Measurements from ENCODE around the gene AANAT.
"Not testable (repeated sequence)": the region's sequence is repeated elsewhere in the genome, so short reads cannot be mapped to it uniquely, and the experiment has no call there.

The AANAT gene

DNA sequence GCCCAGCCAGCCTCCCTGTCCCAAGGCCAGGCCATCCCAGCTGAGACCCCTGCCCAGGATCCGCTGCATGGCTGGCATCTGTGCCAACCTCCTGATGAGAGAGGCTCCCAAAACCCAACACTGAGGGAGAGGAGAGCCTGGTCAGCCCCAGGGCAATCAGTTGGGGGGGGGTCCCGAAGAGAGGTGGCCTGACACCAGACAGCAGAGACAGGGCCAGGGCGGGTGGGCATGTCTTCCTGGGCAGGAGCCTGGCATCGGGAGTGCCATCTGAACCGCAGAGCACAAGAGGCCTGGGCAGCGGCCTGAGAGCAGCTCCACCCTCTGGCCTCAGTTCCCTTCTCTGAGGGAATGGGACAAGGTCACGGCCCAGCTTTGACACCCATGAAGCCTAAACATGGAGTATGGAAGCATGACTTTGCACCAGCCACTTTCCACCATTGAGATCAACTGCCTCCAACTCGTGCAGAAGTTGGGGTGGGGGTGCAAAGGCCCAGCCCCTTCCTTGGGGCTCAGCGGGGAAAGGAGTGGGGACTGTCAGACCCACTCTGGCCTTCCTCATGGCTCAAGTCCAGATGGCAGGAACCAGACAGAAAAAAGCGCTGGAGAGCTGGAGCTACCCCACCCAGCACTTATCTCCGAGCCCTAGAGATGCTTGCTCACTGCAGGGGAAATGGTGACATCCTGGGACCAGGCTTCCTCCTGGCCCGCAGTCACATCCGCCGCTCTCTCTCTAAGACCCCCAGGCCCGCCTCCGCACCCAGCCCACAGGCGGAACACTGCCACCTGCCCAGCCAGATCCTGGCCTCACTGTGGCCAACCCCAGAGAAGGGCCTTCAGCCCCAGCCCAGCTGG, 24.1 kb downstream of the AANAT start:
- no peak for DNase-seq

DNA sequence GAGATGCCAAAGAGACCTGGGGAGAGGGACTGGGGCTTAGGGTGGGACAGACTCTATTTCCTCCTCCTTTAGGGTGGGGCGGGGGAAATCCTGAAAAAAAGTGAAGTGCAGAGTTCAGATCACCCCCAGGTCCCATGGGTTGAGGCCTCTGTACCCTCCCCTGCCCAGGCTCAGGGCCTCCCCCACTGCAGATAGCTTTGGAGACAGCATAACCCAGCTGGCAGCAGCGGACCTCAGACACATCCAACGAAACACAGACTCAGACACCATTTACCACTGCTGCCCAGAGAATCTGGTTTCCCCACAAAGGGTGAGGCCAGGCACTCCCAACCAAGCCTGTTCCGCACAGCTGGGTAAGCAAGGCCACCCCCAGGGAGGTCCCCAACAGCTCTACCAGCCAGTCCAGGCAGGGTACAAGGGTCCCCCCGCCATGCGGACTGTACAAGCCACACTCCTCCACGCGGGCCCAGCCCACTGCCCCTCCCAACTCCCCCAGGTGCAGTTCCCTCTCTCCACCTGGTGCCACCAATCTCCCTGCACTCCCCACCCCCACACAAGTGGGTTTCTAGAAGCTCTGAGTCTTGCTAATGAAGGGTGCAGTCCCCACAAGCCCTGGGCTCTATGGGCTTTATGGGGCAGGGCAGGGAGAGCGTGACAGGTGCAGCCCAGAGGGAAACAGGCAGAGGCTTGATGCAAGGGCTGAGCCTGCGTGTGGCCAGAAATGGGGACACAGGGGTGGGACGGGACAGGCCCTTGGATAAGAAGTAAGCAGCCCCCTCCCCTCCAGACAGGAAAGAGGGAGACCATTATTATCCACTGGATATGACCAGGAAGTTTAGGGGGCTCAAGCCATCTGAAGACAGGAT, 25.0 kb downstream of the AANAT start:
- peak; percentile 71 for DNase-seq

DNA sequence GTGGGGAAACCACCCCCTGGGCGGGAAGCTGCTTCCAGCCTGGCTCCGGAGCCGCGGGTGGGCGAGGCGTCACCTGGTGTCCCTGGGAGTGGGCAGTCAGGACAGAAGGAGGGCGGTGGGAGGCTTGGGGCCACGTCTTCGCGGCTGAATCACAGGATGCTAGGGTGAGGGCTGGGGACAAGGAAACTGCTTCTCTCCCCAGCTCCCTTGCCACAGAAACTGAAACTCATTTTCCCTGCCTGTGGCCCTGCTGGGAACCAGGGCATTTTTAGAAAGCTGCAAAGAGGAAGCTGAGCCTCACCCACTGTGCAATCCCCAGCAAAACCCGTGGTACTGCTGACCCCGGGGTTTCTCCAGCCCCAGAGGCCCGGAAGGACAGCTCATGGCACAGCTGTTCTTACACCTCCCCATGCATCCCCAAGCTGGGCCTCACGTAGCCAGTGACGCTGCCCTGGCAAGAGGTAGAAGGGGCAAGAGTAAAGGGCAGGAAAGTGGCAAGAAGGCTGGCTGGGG, 25.6 kb downstream of the AANAT start:
- peak; percentile 75 for DNase-seq

DNA sequence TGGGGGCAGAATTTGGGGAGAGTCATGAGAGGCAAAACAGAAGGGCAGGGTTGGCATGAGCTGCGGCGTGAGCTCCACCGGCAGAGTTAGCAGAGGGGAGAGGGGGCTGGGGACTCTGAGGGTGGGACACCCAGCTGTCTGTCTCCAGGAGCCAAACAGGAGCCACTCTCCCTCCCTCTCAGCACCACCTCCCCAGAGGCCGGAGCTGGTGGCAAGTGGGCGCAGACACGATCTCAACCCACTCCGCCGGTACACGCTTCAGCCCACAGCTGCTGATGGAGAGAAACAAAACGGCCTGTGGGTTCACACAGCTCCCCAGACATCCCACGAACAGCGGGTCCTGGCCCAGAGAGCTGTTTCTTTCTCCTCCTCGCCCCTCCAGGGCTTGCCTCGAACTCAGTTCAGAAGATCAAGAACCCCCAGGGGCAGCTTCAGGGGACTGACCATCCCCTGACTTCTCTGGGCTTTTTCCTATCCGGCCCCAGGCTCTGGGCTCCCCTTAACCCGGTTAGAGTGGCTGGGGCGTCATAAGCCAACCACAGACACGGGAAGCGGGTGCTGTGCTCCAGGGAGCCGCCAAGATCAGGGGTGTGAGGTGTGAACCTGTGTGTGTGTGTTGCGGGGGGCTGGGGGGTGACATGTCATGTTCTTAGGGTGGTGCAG, 26.2 kb downstream of the AANAT start:
- DNase-seq = peak; percentile 69

DNA sequence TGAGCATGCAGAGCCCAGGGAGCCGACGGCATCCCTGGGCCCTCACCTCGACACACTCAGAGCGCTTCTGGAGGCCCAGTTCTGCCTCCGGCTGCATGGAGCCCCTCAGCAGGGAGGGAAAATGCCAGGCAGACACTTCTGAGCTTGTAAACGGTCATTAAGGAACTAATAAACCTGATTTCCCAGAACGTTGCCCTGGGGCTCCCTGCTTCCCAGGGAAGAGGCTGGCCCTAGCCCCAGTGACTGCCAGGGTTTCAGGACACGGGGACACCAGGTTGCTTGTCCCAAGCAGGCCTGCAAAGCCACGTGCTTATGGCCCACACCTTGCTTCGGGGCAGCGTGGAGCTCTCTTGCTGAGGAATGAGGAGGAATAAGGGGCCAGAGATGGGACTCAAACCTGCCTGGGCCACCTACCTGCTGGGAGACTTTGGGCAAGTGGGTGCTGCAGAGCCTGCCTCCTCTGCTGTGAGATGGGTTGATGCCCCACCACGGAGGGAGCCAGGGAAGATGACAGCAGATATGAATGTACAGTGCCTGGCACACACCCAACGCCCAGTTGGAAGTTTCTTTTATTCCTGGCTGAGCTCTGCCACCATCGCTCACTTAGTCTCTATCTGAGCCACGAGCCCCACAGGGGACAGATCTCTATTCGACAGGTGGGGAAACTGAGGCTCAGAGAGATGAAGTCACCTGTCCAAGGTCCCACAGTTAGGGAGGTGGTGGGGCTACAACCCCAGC, 28.4 kb downstream of the AANAT start:
- no peak for DNase-seq

DNA sequence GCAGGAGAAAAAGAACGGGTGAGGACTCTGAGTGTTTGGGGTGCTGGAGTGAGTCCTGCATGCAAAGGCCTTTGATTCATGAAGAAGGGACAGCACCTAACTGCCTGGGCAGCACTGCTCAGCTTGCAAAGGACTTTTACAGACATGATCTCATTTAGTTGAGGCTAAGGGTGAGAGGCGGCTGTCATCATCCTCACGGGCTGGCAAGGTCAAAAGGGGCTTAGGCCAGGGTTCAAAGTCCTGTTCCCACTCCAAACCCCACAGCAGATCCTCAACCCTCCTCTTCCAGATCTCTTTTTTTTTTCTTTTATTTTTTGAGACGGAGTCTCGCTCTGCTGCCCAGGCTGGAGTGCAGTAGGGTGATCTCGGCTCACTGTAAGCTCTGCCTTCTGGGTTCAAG, 29.1 kb downstream of the AANAT start:
- no peak for DNase-seq

DNA sequence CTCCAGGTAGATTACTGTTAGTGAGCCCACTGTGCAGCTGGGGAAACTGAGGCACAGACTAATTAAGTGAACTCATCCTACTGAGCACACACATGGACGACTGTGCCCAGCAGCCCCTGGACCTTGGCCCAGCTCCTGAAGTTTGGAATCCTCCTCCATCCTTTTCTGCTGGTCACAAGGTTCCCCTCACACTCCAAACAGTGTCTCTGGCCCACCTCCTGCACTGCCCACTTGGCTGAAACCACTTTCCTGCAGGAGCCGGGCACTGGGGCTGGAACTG, 30.2 kb downstream of the AANAT start:
- no peak for DNase-seq

DNA sequence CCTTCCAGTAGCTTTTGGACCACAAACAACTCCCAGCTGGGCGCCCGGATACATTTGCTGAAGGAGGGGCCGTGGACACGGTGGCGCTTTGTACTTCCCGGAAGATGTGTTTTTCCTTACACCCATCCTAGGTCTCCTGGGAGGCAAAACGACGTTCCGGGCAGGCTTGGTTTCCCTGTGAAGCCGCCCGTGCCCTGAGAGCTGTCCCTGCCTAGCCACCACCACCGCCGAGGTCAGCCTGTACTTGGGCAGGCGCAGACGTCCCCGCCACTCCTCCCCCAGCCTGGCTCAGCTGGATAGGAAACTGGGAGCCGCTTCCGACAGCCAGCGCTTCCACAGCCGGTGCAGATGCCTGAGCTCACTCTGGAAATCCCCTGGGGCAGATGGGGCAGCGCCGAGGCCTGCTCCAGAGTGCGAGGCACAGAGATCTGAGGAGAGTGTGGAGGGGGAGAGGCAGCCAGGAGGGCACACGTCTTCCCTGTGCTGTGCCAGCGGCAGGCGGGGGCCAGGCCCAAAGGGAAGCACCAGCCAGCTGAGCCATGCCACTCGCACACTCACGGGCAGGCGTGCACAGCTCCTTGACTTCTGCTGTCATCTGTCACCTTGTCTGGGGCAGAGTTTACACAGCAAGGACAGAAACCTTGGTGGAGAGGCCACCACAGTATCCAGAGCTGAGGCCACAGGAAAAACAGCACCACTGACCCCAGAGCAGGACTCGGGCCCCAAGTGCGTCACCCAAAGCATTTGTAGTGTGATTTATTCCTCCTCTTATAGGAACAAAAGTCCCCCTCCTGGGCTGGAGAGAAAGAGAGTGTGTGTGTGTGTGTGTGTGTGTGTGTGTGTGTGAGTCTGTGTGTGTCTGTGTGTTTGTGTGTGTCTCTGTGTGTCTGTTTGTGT, 30.8 kb downstream of the AANAT start:
- DNase-seq = no peak

DNA sequence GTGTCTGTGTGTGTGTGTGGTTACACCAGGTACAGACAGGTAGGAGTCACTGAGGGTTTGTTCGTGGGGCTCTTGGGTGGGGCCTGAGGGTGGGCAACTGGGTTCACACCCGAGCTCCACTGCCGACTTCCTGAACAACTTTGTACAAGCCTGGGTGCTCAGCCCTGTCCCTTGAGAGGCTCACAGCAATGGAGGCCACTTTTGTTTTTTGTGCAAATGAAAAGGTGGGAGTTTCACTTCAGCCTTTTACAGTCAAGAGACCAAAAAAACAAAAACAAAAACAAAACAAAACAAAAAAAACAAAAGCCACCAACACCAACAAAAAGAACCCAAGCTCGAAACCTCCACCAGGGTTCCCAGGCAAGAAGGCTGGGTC, 31.5 kb downstream of the AANAT start:
- no peak for DNase-seq

DNA sequence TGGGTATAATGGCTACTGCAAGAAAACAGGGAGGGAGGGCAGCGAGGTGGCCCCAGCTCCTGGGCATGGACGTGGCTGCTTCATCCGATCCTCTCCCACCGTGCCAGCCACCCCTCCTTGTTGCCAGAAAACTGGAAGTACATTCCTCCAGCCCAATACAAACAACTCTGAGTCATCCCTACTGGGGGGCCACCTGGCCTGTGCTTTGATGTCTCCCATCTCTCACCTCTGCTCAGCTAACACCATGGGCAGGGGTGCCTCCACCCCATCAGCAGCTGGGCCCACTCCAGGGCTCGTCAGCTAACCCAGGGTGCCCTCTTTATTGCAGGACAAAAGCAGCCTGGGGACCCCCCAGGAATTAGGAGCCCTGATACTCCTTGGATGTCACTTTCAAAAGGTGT, 31.9 kb downstream of the AANAT start:
- no peak for DNase-seq

DNA sequence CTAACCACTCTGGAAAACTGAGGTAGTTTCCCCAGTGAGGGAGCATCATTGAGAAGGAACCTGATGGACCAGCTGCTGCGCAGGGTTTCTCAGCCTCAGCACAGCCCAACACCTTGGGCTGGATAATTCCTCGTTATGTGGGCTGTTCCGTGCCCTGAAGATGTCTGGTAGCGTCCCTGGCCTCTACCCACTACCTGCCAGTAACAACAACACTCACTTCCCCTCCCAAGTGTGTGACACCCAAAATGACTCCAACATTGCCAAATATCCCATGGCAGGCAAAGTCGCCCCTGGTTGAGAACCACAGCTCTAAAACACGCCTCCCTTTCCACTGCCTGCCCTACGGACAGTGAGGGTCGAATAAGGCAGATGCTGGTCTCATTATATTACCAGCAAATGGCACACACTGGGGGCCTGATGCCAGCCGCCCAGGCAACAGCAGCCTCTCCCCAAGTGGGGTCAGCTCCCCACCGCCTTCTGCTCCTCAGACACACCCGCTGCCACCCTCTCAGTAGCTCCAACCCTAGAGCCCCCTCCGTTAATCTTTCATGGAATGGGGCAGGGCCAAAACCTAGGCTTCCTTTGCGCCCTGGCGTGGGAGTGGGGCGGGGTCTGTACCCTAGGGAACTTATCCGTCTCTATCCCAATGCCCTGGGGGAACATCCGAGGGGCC, 32.8 kb downstream of the AANAT start:
- DNase-seq = no peak

DNA sequence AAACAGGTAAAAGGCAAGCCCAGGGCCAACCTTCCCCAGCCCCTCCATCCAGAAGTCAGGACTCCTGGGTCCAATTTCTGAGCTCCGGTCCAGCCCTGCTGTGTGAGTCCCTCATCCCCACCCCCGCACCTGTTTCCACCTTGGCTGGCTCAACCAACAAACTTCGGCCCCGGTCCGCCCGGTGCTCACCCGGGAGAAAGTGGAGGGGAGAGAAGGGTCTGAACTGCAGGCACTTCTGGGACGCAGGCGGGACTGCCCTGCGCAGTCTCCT, 33.3 kb downstream of the AANAT start:
- no peak for DNase-seq

DNA sequence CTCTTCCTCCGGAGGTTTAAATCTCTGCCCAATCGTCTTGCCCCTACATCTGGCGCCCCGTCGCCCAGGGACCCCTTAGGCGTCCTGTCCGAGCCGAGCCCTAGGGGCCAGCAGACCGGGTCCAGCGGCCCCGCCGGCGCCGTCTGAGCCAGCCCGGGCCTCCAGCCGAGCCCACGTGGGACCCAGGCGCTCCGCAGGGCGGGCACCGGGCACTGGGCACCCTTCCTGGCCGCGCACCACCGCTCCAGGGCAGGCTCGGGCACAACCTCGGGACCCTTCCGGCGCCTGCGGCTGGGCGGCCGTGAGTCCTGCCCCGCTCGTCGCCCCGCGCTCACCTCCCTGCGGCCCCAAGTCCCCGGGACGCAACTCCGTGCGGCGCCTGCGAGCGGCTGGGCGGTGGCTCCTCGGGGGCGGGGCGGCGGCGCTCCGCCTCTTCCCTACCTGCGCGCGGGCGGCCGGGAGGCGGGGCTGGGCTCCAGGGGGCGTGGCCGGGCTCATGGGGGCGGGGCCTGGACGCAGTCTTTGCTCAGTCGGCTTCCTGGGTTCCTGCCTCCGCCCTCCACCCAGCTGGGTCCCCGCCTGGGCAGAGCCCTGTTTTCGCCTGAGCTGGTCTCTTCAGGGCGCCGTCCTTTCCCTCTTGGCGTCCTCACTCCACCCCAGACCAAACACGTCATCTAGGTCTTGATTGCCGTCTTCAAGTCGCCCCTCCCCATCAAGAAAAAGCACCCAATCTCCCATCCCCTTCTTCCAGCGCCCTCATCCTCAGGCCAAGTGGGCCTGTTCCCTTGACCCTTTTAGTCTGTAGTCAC, 33.8 kb downstream of the AANAT start, which contains the start of gene RHBDF2:
TSS of gene RHBDF2 (minus strand) at position 406 of the 809 bp plus-strand sequence. CDS start 19,899 bp downstream, outside the sequence.
- DNase-seq = peak; percentile 99

DNA sequence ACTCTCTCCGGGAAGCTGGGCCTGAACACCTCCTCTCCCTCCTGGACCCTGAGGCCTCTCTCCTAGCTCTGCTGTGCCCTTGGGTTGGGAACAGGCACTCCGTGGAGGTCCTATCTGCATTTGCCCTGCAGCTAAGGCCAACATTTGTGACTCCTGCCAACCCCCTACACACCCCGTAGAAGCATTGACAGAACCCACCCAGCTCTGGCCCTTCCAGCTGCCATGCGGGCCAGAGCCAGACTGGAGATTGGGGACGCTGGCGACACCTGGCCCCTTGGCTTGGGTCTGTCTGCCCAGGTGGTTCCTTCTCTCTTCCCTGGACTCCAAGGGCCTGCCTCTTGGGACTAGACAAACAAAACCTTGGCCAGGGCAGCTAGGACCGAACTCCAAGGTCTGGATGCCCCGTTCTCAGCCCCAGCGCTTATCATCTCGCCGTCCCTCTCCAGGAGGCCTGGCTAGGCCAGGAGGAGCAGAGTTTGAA, 34.5 kb downstream of the AANAT start:
- DNase-seq = no peak

DNA sequence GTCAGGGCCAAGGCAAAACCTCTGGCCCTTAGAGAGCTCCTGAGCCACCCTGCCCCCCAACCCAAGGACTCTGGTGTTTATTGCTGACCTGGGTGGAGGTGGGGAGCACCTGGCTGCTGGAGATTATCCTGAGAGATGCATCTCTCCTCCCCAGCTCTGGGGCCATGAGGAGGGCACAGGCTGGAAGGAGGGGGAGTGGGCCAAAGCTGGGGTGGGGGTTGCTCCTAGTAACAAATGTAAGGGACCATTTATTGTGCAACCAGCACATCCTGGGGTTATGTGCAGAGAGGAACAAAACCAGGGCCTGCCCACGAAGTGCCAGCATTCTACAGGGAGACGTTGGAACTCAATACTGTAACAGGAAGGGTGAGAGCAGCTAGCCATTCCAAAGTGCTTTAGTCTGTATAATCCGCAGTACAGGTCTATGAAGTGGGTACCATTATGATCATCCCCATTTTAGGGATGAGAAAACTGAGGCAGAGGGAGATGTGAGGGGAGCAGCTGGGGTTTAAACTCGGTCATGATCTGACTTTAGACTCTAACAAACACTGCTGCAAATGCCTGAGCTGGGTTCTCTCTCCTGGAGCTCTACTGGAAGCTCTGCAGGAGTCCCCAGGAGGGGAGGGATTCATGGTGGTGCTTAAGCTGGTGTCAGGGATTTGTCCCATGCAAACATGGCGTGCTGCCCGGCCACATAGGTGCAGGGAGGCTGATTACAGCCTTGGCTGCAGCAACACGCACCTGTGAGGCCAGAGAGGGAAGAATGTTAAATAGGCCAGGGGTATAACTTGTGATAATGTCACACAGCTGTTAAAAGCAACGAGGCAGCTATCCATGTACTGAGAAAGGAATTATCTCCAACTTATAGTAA, 35.2 kb downstream of the AANAT start:
- DNase-seq = no peak

DNA sequence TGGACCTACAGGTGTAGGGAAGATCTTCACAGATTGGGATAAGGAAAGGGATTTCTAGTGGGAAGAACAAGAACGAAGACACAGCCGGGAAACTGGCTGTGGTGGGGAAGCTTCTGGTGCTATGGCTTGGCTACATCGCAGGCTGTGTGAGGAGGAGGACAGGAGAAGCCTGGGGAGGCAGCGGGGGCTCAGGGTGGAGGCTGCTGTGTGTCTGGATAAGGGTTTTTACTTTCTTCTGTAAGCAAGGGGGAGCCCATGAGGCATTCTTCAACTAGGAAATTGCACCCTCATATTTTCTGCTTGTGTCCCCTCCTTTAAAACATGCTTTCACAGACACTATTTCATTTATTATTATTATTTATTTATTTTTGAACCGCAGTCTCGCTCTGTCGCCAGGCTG, 36.7 kb downstream of the AANAT start:
- DNase-seq = no peak

DNA sequence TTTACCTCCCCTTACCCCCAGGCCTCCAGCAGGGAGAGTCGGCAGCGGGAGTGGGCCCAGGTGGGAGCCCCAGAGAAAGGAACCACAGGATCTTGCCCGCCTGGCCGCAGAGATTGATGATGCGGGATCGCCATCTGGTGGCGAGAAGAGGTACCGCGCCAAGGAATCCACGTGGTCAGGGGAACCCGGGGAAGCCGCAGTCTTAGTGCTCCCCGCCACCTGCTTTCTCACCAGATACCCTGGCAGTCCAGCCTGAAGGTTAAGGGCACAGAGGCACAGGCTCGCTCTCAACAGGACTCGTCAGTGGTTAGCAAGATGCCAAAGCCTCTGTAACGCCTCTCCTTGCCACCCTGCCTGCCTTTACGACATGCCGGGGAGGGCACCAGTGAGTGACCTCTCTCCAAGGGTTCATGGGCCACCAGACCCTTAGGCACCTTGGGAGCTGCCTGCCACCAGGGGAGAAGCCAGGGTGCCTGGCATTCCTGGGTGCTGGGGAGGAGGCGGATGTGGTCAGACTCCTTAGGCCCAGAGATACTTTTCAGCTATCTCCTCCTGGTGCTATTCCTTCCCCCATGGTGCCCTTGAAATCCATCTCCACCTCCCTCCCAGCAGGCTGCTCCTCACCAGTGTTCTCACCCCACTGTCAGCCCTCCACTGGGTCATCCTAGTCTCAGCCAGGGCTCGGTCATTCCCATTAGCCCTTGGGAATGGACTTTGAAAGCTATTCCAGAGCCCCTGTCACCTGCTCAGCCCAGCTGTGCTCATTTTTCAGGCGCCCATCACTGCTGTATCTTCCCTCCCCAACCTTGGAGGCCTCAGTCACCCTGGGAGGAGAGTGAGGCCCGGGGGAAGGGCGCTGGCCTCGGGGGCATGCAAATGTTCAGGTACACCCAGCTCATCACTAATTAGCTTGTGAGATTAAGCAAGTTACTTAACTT, 39.3 kb downstream of the AANAT start:
- peak; percentile 98 for DNase-seq

DNA sequence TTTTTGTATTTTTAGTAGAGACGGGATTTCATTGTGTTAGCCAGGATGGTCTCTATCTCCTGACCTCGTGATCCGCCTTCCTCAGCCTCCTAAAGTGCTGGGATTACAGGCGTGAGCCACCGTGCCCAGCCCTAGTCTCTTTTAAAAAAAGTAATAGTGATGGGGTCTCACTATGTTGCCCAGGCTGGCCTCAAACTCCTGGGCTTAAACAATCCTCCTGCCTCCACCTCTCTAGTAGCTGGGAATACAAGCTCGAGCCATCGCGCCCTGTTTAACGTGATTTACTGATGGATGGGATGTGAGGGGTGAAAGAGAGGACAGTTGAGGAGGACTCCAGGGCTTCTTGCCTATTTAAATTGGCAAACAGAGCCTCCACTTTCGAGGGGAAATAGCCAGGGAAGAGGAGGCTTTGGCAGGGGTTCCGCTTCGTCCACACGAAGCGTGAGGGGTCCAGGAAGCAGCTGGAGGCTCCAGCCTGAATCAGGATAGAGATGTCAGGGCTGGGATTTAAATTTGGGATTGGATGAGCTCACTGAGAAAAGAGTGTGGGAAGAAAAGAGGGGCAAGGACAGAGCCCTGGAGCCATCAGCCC, 41.2 kb downstream of the AANAT start:
- not testable (repeated sequence) for DNase-seq

Measured in activated CD8-positive, alpha-beta memory T cell treated with anti-CD3 and anti-CD28 coated beads for 24 hours (primary cell).